ENCODE measurements around the gene SHISA9.

The SHISA9 gene

DNA sequence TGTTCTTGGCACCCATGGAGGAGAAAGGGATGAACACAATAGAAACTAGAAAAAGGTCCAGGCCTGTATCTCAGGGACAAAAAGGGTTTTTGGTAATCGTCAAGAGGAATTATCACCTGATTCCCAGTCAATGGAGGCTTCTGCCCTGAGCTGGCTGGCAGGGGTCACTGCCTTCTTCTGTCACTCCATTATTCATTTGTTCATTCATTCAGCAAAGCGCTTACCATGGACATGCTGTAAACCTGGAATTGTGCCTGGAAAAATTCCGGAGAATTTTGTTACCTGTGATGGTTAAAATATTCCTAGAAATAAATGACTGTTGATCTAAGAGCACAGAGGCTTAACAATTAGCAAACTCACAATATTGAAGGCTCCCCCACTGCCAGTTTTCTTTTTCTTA, 212.3 kb downstream of the SHISA9 start:
- no peak for DNase-seq (ENCODE audit: low read depth, low spot score)

DNA sequence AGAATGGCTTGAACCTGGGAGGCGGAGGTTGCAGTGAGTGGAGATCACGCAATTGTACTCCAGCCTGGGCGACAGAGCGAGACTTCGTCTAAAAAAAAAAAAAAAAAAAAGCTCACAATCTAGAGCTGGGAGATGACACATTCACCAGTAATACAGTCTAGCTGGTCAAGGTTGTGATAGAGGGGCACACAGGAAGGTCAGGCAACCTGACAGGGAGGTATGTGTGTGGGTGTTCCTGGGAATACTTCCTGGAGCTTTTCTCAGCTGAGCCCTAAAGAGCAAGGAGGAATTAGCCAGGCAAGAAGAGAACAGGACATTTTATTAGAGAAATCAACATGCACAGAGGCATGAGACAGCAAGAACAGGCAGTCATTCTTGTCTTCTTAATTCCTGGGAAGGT, 216.7 kb downstream of the SHISA9 start:
- DNase-seq (ENCODE audit: low read depth, low spot score), result no peak

DNA sequence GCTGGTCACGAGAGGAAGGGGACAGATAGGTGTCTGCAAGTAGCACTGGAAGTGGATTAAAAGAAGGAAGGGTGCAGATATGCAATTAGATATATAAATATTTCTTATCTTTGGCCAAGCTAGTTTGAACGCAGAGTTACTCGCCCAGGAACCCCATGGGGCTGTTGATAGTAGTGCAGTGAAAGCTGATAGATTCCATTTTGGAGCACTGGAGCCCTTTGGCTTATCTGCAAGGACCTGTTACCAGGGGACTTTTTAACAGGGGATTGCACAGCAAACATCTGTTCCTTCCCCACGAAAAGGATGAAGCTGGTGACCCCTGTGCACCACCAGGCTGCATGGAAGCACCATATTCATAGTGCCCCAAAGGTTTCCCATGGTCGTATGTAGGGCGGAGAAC, 218.7 kb downstream of the SHISA9 start:
- DNase-seq (ENCODE audit: low read depth, low spot score), result no peak

DNA sequence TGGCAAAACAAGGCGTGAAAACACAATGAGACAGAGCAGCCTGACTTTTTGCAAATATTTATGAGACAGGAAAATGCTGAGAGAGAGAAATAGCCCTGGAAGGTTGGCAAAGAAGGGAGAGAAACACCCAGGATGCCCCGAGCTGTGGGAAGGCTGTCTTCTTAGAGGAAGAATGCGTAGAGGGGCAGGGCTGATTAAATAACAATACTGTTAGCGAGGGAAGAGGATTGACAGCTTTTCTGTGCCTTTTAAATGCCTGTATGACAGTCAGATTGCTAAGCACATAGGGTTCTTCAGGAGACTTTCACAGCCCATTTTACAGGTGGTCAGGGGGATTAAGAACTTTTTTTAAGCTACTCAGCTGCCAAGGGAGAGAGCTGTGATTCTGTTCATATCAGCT, 219.2 kb downstream of the SHISA9 start:
- DNase-seq (ENCODE audit: low read depth, low spot score), result no peak

DNA sequence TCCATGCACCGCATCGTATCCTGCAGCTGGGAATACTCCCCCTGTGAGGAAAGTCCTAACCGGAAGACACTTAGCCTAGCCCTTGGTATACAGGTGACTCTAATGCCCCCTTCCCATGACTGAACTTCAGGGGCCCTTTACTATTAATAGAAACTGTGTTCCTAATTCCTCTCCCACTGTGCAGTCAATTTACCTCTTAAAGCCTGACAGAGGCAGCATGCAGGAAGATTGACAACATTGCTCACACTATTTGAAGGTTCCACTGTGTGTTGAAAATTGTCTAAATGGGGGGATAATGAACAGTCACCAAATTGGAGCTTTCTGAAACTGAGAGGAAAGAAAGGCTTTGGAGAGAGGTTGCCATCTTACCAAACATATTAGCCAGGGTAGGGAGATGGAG, 222.6 kb downstream of the SHISA9 start:
- DNase-seq (ENCODE audit: low read depth, low spot score), result no peak

DNA sequence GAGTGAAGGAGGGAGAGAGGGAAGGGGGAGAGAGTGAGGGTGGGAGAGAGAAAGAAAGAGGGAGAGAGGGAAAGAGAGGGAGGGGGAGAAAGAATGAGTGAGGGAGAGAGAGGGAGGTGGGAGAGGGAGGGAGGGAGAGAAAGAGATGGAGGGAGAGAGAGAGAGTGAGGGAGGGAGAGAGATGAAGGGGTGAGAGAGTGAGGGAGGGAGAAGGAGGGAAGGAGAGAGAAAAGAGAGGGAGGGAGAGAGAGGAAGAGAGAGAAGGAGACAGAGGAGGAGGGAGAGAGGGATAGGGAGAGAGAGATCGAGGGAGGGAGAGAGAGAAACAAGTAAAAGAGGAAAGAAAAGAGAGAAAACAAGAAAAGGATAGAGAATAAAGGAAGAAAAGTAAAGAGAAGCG, 225.7 kb downstream of the SHISA9 start:
- no peak for DNase-seq (ENCODE audit: low read depth, low spot score)

DNA sequence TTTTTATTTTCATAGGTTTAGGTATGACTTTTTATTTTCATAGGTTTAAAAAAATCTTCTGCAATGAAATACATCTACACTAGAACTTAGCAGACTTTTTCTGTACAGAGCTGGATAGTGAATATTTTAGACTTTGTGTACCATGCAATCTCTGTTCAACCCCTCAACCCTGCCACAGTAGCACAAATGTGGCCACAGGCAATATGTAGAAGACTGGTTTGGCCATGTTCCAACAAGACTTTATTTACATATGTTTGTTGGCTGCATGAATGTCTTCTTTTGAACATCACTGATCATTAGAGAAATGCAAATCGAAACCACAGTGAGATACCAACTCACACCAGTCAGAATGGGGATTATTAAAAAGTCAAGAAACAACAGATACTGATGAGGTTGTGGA, 229.2 kb downstream of the SHISA9 start:
- DNase-seq (ENCODE audit: low read depth, low spot score), result no peak

DNA sequence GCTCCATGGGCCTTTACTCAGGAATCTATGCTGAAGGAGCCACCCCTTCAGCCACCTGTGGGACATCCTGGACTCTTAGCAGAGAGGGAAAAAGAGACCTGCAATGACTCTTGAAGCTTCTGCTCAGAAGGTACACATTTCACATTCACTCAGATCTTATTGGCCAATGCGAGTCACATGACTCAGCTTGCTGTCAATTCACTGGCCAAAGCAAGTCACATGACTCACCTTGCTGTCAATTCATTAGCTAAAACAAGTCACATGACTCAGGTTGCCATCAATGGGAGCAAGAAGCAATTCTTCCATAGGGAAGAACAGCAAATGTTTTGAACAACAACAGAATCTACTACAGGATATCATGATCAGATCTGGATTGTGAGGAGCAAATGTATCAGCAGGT, 233.4 kb downstream of the SHISA9 start:
- DNase-seq (ENCODE audit: low read depth, low spot score), result no peak

DNA sequence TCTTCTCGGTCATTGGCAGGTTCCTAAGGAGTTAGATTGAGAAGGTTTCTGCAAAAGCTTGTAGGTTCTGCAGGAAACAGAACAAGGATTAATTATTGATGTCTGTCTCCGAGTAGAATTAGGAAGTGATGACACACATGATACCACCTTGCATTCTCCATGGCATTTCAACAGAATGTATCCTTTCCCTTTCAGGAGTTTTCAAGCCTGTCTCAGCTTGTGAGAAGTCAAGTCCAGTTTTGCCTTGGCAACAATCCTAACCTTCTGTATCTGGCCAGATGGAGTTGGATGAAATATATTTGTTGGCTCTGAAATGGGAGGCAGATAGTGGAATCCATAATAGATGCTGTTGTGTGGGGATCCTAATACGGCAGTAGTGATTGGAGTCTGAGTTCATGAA, 235.5 kb downstream of the SHISA9 start:
- no peak for DNase-seq (ENCODE audit: low read depth, low spot score)

DNA sequence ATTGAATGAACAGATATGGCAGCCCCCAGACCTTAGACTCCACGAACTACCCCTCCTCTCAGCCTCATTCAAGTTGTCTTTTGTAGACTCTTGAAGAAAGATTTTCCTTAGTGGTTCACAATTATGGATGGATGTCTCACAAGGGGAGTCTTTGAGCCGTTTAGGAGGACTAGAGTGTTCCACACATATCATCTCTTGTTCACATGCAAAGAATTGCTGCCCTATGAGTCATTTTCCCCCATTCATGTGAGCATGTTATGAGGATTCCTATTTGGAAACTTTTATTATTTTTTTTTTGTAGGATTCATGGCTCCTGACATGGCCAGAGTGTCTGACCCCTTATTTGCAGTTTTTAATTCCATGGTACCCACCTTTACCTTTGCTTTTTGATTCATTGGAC, 237.1 kb downstream of the SHISA9 start:
- no peak for DNase-seq (ENCODE audit: low read depth, low spot score)

DNA sequence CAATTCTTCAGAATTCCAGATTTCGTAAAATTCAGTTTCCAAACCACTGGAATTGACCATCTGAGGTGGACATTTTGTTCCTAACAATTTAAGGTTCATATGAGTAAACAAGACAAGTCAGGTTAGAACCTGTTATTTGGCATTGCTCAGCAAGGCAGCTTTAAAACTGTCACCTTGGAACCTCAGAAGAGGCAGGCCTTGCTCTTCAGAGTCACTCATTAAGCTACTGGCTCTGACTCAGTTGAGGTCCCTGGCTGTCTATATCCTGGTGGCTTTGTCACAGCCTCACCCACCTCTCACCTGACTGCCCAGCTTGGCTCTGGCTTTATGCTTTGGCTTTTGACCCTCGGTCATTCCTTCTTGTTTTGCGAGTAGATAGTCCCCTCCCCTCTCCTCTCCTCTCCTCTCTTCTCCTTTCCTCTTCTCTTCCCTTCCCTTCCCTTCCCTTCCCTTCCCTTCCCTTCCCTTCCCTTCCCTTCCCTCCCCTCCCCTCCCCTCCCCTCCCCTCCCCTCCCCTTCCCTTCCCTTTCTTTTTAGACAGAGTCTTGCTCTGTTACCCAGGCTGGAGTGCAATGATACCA, 238.4 kb downstream of the SHISA9 start:
- DNase-seq (ENCODE audit: low read depth, low spot score), result no peak

DNA sequence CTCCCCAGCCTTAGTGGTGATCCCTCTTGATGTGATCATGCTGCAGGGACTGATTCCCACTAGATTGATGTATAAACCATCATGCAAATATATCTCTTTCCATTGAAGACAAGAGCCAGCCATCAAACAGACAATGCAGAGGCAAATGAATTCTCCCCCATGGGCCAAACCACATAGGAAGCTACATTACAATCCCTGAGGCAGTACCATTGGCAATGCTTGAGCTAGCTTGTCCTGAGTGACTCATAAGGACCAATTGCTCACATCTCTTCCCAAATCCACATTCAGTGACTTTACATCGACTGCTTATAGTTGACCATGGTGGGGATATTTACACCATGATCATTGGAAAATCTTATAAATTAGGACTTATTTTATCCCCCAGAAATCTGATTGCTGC, 242.2 kb downstream of the SHISA9 start:
- no peak for DNase-seq (ENCODE audit: low read depth, low spot score)

DNA sequence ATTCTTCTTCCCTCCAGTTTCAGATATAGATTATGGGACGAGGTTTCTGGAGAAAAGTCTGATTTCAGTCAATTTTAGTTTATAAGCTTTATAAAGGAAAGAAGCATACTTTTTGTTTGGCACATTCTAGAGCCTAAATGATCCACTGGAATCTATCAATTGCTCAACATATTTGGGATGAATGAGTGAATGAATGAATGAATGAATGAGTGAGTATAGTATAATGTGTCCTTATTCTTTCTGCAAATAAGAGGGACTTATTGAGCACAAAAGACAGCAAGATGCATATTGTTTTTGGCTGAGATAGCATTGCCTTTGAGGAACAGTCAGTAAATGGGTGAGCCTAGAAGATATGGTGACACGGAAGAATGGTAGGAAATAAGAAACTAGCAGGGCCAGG, 245.4 kb downstream of the SHISA9 start:
- no peak for DNase-seq (ENCODE audit: low read depth, low spot score)

DNA sequence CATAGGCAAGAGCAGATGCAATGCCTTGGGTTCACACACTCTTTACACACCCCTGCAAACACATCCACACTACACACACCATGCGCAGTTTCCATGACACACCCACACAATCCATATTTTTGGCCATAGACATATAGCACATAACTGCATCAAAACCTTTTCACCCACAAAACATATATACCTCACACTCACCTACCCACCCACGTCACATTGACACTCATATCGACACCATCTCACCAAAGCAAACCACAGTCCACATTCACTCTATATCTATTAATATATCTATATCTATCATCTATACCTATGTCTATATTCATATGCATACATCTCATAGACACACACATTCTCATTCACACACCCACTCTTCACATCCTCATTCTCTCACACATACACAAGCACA, 246.9 kb downstream of the SHISA9 start:
- DNase-seq (ENCODE audit: low read depth, low spot score), result no peak

DNA sequence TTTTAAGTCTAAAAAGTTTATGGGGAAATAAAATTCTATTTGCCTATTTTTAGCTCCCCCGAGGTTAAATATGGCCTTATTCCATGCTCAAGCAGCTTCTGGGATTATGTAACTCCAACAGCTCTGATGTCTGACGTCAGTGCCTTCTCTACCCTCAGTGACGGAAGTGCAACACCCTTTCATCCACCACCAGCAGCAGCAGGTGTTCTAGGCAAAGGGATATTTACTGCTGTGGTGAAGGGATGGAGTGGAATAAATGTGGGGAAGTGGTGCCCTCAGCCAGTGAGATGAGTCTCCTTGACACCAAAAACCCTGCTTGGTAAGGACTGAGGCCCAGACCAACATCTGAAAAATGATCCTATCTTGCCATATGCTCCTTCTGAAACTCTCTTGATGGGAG, 247.4 kb downstream of the SHISA9 start:
- DNase-seq (ENCODE audit: low read depth, low spot score), result no peak

DNA sequence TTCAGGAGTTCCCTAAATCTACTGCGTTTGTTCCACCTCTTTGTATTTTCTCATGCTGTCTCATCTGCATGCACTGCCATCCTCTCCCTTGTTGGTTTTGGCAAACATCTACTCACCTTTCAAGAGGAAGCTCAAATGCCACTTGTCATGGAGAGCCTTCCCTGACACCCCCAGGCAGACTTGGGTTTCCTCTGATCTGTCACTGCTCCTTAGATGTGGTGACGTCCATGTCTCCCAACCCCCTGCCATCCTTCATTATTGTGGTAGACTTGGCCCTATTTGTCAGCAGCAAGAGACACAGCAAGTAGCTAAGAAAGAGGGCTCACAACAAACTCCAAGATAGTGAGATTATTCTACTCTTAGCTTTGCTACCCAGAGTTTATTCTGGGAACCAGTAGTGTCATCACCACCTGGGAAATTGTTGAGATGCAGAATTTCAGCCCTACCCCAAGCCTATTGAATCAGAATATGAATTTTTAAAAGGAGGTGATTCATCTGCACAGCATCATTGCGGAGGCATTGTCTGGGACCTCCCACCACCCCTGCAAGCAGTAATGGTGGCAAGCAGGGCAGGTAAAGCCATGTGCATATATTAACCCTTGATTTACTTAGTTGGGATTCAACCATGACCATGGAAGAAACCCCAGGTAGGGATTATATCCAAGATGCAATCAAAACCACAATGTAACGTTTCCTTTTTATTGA, 248.9 kb downstream of the SHISA9 start:
- DNase-seq (ENCODE audit: low read depth, low spot score), result no peak

DNA sequence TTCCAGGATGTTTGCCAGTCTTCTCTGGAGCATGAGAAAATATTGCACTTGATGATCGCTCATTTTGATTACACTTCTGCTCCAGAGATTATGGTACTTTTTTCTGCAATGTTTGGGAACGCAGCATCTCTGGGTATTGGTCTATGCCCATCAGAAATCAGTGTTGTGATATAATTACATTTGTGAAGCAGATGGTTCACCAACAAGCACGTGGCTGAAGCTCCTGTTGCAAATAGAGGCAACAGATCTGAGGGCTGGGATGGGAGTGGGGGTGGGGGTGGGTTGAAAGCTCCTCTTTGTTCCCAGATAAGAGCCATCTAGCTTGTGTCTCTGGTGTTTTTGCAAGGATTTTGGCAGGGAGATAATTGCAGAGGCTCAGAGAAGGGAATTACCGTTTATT, 252.3 kb downstream of the SHISA9 start:
- no peak for DNase-seq (ENCODE audit: low read depth, low spot score)

DNA sequence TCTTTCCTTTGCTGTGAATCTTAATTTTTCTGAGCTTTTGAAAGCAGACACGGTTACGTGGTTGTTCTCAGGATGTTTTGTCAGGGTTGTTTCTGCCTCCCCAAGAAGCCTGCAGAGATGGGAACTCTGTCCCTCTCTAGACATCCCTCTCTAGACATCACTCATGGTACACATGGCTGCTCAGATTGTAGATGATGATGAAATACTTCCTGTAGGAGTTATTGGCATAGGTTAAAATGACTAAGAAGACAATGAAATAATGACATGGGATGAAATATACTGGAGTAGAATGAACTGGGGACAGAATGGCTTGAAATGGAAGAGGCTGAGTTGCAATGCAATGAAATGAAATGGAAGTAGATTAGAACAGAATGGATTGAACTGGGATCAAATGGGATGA, 253.4 kb downstream of the SHISA9 start:
- DNase-seq (ENCODE audit: low read depth, low spot score), result no peak

DNA sequence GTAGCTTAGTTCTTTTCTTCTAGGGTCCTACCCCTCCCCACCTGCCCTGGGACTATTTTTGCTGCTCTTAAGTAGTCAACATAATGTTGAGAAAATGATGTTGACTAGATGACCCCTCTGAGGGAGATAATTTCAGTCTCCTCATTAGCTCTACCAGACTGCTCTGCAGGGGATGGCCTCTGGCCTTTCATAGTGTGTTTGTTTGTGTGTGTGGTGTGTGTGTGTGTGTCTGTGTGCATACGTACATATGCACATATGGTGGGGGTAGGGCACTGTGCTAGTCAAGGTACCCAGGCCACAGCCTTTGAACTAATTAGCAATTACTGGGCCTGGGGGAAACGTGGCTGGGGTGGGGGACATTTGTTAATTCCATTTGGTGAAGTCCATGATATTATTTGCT, 254.0 kb downstream of the SHISA9 start:
- no peak for DNase-seq (ENCODE audit: low read depth, low spot score)

DNA sequence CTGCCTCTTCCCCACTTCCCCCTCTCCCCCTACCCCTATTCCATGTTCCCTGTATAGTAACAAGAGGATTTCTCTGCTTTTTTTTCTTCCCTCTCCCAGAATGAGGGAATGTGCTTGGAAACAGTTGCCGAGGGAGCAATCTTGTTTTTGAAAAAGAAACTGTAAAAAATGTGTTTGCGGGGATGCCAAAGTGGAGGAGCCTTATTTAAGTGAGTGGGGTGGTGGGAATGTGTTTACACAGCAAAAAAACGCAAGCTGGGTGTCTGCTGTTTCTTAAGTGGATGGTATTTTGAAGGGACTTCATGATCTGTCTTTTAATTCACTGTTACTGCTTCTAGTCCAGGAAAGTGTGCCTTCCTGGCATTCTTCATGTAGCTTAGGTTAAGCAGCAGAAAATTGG, 254.4 kb downstream of the SHISA9 start:
- no peak for DNase-seq (ENCODE audit: low read depth, low spot score)

DNA sequence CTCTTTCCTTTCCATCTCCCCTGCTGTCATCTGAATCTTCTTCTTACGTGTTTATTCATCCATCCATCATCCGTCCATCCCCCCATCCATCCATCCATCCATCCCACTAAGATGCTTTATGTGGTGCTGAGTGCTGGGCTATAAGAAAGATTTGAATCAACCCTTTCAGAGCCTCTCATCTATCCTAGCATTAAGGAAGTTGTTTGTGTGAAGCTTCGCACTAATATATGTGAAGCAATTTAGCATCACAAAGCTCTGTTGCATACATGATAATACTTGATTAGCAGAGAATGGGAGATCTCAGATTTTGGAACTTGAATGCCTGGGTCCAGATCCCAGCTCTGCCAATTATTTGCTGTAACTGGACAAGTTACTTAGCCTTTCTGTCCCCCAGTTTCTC, 255.7 kb downstream of the SHISA9 start:
- DNase-seq (ENCODE audit: low read depth, low spot score), result no peak

DNA sequence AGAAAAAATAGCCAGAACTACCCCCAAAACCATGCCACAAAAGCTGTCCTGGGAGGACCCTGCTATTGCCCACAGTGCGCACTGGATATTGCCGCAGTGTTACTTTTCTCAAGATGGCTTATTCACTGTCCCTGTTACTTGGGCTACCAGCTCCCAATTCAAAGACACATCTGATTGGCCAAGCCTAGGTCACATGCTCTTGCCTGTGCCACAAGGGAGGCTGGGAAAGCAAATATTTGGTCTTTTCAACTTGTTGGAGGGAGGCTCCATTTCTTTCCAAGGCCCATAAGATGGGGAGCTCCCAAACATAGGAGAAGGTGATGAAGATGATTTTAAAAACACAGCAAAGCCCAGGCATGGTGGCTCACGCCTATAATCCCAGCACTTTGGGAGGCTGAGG, 257.0 kb downstream of the SHISA9 start:
- no peak for DNase-seq (ENCODE audit: low read depth, low spot score)

DNA sequence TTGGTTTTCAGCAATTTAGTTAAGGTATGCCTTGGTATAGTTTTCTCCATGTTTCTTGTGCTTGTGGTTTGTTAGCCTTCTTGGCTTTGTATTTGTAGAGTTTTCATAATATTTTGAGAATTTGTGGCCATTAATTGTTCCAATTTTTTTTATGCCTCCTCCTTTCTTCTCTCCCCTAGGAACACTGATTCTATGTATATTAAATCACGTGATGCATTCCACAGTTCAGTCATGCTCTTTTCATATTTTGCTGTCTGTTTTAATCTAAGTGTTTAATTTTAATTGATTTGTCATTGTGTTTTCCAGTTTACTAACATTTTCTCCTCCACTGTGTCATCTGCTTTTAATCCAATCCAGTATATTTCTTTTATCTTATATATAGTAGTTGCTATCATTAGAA, 263.6 kb downstream of the SHISA9 start:
- no peak for DNase-seq (ENCODE audit: low read depth, low spot score)

DNA sequence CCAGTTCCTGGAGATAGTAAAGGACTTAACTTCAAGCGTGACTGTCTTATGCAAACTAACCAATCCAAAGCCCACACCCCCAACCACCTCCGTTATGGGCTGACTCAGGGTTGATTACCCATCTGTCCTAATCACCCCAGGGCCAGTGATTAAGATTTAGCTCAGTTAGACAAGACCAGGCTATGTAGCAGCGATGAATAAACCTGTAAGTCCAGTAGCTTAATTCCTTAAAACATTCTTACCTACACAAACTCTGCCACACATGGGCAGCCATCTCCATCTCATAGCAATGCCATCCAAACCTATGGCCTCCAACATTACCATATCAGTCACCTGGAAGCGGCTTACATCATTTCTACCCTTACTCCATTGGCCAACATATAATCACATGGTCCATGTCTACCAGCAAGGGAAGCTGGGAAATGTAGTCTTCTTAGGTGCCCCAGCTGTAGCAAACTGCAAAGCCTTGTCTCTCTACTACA, 266.7 kb downstream of the SHISA9 start:
- DNase-seq (ENCODE audit: low read depth, low spot score), result no peak
